ENCODE measurements around the gene FAM25G.
"Not testable (repeated sequence)": the region's sequence is repeated elsewhere in the genome, so short reads cannot be mapped to it uniquely, and the experiment has no call there.

The FAM25G gene

DNA sequence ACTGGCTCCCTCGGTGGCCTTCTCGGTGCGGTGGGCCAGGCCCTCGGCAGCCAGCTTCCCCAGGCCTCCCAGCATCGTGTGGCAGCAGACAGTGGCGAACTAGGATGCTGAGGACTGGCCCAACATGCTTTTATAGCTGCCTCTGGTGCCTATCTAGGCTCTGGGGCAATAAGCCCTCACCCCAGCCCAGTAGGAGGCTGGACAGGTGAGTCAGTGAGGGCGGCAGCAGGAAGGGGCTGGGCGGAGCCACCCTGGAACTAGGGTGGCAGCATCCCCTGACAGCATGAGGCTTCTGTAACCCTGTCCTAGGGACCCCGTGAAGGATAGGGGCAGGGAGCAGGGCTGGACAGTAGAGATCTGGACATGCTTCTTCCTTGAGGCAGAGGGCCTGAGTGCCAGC is at the start of gene FAM25G:
Gene FAM25G, minus strand, starts transcription at position 101 of the 400 bp plus-strand sequence. Its CDS starts 26 bp downstream, at position 75.
- not testable (repeated sequence) for DNase-seq

DNA sequence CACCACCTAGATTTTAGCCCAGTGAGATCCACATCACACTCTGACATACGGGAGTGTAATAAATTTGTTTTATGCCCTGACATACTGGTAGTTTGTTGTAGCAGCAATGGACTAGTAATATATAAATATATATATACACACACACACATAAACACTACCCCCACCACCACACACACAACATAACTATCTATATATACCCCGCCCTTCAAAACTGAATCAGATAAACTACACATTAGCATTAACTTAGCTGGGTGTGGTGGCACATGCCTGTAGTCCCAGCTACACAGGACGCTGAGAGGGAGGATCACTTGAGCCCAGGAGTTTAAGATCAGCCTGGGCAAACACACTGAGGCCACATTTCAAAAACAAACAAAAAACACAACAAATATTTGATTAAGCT is 44.9 kb upstream of the FAM25G start:
- DNase-seq: not testable (repeated sequence)

DNA sequence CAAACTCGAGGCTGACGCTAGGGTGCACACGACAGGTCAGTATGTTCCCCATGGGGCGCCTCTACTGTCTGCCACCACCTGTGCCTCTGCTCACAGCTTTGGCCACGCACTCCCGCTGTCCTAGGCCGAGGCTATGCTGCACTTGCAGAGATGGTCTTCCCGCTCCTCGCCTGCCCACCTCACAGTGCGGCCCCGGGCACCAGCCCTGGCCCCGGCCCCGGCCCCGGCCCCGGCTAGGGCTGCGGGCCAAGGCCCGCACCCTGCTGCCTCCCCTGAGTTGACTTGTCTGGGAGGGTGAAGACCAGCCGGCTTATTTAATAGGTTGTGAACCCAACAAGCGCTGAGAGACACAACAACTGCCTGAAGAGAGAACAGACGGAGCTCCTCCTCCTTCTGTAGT is 32.0 kb upstream of the FAM25G start, which contains the start of gene AGAP9:
Gene AGAP9, minus strand, starts transcription at position 164 of the 400 bp plus-strand sequence. Its CDS starts 112 bp downstream, at position 52.
- DNase-seq: not testable (repeated sequence)

DNA sequence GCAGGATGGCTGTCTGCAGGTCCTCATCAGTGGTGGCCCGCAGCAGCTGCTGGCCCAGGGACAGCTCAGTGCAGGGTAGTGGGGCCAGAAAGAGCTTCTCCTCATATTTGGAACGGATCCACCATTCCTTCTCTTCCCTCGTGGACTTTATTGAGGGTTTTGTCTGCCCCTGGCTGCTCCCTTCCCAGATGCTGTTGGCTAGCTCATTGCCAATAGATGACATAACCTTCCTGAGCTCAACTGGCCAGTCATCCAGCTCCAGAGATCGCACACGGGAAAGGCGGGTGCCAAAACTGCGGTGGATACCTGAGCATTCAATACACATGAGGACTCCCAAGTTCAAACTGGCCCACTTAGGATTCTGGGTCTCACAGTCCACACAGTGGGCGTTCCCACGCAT is 10.8 kb upstream of the FAM25G start:
- DNase-seq: not testable (repeated sequence)

DNA sequence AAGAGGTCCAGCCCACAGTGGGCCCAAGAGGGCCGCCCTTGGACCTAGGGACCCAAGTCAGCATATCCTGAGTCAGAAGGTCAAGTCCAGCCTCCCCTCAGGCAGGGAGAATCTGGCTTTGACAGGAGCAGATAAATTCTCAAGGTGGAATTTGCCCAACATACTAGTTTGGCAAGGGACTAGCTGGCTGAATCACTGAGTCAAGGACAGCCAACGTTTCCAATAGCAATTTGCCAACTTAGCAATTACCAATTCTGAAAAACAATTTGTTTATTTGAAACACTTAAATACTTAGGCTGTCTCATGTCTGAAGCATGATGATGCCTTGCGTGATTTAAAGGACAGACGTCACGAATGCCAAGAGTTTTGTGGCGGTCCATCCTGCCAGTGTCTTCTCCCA is 2.7 kb upstream of the FAM25G start:
- DNase-seq: not testable (repeated sequence)

DNA sequence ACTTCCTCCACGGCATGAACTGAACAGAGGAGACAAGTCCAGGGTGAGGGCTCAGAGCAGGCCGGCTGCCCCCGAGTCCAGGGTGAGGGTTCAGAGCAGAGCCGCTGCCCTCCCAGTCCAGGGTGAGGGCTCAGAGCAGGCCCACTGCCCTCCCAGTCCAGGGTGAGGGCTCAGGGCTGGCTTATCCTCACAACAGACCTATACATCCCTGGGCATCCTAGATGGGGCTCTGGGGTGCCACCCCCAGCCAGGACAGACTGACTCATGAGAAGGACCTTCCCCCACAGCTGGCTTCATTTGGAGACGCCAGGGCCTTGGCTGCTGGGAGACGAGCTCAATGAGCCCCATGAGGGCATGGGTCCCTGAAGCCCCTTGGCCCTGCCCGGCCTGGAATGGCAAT is 1.9 kb downstream of the FAM25G start:
- DNase-seq: not testable (repeated sequence)

DNA sequence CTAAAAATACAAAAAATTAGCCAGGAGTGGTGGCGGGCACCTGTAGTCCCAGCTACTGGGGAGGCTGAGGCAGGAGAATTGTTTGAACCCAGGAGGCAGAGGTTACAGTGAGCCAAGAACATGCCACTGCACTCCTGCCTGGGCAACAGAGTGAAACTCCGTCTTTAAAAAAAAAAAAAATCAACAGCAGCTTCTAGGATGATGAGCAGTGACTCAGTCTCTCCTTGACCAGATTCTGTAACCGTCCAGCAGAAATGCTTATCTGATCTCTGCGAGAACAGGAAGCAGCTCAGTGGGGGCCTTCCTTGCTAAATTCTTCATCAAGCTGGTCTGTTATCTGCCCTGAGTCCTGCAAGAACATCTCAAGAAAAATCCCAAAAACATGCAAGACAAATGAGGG is 5.6 kb downstream of the FAM25G start:
- DNase-seq: not testable (repeated sequence)

DNA sequence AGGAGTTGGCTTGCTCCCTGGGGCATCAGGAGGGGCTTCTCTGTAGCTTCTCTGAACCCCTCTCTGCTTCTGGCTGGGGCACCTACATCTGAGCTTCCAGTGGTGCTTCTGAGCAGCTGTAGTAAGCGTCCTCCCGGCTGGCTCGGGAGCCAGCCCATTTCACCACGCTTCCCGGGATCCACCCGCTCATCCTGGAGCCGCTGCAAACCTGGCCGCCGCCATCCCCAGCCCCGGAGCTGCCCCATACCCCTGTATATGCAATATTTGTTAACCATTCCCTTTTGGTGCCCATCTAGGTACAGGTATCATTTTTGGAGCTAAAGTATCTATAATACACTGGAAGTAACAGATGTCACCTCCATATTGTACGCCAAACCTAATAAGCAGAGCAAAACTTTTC is 6.7 kb downstream of the FAM25G start:
- not testable (repeated sequence) for DNase-seq

DNA sequence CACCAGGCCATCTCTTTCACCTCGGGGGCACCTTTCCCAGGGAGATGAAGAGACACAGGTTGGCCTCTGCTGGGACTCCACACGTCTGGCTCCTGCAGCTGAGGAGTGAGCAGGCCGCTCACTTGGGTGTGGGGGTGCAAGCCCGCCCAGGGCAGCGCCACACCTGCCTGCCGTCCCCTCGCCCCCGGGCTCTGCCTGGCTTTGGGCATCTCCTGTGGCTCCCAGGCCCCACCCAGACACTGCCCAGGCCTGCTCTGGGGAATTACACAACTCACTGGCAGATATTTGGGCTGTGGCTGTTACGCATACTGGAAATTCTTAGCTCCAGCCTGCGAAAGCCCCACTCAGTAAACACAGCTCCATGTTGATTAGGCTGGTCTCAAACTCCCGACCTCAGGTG is 7.6 kb downstream of the FAM25G start, which contains the start of gene ANXA8:
Gene ANXA8, minus strand, starts transcription at position 193 of the 400 bp plus-strand sequence. Its CDS starts 182 bp downstream, at position 11.
- not testable (repeated sequence) for DNase-seq

DNA sequence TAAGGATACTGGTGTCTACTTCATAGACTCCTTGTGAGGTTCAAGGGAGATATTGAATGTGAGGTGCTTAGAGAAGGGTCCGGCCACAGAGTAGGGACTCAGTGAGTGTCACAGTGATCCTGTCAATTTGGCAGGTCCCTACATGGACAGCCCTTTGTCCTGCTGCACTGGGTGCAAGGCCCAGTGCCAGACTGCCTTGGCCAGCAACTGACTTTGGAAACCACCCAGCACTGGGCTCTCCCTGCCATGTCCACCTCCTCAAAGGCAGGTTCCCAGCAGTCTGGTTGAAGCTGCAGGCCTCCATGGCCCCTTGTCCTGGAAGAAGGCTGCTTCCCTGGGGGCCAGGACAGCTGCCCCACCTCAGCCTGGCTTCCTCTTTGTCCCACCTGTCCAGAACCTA is 9.1 kb downstream of the FAM25G start:
- DNase-seq: not testable (repeated sequence)

DNA sequence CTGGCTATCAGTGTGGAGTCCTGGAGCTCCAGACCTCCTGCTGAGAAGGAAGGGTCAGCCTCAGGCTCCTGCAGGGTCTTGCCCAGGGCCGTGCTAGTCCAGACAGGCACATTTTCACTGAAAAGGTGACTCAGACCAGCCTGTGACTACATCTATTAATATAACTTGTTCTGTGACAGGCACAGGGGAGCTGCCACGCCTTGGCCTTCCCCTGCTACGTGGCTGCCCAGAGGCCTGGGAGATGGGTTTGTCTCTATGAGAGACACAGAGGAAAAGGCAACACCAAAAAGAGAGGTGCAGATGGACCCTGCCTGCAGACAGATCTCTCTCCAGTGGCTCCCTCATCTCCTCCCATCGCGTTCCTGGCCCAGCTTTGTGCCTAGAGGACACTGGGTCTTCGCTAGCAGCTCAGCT is 9.7 kb downstream of the FAM25G start:
- not testable (repeated sequence) for DNase-seq

DNA sequence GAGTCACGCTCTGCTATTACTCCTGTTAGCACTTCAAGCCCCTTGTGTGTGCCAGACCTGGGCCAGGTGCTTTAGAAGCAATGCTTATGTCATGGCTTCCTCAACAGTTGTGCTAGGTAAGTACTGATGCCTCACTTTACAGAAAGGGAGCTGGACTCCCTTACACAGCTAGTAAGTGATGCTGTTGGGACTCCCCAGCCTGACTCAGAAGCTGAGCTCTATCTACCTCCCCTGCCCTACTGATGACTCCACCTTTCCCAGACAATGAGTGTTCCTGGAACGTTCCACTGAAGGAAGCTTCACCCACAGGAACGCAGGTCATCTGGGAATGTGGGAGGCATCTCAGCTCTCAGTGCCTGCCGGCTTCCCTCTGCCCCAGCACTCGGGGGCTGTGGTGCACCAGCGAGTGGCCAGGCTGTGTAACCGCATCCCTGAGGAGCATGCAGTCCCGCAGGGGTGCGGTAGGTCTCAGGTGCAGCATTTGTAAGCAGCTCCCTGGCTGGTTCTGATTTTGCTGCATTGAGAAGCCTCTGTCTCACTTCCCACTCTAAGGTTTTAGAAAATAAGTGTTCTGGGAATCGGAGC is 10.2 kb downstream of the FAM25G start:
- not testable (repeated sequence) for DNase-seq

DNA sequence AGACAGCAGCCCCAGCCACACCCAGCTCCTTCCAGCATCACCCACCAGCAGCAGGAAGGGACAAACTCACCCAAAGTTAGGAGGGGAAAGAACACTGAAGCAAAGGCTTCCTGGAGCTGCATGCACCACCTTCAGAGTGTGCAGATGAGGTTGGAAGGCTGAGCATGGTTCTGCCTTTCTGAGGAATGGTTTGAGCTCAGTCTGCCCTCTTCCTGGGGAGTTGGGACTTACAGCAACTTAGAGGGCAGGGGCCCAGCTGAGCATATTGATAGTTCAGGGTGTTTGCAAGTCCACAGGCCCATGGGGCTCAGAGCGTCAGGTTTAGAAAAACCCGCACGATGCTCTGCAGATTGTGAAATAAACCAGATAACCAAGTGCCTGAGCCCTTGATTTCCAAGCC is 11.4 kb downstream of the FAM25G start:
- not testable (repeated sequence) for DNase-seq

DNA sequence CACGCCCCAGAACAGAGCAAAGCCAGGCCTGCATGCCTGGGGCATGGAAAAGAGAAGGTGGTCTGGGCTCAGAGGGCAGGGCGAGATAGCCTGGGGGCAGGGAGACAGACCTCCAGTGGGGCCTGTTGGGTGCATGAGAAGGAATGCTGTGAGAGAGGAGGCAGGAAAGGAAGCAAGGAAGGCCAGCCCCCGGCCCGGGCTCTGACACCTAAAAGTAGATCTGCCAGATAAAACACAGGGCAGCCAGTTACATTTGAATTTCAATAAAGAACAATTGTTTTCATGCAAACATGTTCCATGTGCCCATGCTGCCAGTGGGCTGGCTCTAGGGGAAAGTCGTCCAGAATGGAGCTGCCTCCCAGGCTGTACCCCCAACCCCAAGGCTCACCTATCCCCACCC is 13.4 kb downstream of the FAM25G start:
- not testable (repeated sequence) for DNase-seq

DNA sequence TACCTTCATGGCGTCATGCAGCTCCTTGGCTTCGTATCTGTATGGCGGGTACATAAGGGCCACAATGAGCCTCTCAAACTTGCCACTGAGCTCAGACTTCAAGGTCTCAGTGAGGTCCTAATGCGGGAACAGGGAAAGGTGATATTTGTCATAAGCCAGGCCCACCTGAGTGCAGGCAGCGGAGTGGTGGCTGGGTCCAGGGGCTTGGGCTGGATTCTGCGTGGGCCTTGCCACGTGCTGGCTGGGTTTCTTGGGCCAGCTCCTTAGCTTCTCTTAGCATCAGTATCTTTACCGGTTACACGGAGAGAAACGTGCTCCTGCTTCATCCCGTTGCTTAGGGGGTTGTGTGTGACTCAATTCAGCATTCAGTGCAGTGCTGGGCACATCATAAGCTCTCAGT is 14.4 kb downstream of the FAM25G start:
- not testable (repeated sequence) for DNase-seq

DNA sequence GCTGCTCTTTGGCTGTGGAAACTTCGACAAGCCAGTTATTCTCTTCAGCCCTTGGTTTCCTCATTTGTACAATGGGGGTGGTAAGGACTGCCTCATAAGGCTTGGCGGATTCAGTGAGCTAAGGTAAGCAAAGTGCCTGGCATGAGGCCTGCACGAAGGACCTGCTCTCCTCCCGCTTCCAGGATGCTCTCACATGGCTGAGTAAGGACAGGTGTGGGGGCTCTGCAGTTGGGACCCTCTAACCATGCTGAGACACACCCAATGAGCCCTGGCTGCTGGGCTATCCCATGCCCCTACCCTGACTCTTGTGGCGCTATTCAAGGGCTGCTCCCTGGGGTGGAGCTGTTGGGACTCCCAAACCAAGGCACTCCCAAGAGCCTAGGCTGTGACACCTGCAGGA is 16.4 kb downstream of the FAM25G start:
- not testable (repeated sequence) for DNase-seq

DNA sequence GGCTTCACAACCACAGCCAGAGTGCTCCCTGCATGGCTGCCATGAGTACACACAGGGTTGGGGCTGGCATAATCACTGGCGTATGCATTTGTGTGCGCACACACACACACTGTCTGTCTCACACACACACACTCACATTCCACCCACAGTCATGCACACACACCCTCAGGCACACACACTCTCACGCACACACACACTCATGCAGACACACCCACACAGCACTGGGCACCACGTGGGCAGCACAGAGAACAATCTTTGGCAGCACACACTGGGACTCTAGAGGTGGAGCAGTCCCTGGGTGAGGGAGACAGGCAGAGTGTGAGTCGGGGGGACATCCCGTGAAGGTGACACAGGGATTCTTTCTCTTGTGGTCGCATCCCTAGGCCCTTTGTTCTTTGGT is 18.0 kb downstream of the FAM25G start:
- not testable (repeated sequence) for DNase-seq

DNA sequence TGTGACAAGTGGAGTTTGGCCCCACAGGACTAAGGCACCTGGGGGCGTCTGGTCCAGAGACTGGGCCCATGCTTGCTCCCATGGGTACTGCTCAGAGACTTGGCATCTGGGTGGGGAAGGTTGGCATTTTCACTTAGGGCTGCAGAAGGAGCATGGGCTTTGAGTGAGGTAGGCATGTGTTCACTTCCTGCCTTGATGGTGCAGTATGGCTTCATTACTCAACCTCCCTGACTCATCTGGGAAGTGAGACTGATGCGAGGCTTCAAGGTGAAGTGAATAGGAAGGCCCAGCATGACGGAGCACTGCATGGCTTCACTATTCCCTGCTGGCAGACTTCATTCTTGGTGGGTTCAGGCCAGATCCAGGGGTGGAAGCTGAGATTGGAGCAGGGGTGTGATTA is 18.9 kb downstream of the FAM25G start:
- DNase-seq: not testable (repeated sequence)

DNA sequence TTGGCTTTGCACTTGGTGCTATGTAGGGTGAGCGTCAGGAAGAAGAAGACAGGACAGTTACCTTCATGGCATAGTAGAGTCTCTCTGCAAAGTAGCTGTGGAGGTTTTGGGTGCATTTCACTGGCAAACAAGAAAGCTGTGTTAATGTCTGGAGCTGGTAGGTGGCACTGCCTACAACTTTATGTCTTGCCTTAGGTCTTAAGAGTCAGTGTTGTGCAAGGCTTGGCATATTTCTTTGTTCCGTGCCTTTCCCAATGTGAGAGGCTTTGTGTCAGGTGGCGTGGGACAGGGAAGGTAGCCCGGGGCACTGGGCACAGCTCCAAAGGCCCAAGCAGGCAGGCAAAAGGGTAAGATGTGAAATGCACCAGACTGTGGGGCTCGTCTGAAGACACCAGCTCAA is 19.4 kb downstream of the FAM25G start:
- DNase-seq: not testable (repeated sequence)

DNA sequence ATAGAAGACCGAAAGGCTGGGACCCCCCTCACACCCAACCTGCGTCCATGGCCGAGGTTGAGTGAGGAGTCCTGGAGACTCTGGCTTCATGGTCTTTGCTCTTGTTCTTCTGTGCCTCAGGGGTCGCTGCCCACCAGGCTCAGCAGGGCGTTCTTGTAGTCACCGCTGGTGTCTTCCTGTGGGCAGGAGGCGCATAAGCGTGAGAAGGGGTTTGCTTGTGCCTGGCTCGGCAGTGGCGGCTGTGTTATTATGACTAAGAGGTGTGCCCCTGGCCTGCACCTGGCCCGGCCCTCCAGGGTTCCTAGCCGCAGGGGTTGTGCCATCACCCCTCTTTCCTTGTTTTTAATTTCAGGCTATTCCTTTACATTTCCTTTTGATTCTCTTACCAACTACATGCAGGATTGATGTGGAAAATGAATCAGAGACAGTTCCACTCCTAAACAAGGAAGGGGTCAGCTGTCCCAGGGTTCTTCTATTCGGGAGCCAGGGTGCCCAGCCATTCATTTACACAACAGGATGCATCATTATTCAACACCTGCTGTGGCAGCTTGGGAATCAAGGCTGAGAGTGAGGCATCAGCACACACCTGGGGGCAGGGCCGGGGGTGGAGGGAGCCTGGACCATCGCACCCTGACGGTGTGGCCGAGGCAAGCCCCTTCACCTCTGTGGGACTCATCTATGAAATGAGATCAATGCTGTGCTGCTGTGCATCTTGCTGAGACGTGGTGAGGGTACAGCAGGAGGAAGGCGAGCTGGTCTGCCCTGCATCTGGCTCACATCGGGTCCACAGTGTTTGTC is 22.6 kb downstream of the FAM25G start:
- DNase-seq: not testable (repeated sequence)

DNA sequence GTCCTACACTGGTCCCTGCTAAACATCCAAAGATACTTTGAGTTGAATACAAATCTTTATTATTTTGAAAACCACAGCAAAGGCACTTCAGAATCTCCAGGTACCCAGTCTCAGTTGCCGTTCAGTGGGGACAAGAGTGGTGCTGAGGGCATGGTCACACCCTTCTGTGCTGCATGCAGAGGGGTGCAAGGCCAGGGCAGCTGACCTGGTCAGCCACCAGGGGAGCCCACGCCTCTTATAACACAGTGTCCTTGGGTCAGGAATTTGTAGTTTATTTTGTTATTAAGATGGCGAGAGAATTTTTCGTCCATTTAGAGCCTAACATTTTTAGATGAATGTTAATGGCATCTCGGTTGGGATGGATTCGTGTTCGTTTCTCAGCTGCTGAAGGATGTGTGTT is 23.5 kb downstream of the FAM25G start:
- not testable (repeated sequence) for DNase-seq

DNA sequence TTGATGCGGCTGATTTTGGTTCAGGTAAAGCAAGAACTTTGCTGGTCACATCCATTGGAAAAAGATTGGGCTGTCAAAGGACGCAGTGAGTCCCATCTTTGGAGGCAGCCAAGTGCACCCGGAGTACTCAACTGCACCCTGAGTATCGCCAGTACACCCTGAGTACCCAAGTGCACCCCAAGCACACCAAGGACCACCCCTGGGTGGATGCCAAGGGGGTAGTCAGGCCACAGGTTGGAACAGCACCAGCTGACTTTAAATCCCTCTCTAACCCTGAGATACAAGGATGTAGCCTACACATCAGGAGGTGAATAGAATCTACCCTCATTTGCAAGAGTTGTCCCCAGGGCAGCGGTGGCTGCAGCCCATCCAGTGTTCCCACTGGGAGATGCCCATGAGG is 24.0 kb downstream of the FAM25G start:
- DNase-seq: not testable (repeated sequence)

DNA sequence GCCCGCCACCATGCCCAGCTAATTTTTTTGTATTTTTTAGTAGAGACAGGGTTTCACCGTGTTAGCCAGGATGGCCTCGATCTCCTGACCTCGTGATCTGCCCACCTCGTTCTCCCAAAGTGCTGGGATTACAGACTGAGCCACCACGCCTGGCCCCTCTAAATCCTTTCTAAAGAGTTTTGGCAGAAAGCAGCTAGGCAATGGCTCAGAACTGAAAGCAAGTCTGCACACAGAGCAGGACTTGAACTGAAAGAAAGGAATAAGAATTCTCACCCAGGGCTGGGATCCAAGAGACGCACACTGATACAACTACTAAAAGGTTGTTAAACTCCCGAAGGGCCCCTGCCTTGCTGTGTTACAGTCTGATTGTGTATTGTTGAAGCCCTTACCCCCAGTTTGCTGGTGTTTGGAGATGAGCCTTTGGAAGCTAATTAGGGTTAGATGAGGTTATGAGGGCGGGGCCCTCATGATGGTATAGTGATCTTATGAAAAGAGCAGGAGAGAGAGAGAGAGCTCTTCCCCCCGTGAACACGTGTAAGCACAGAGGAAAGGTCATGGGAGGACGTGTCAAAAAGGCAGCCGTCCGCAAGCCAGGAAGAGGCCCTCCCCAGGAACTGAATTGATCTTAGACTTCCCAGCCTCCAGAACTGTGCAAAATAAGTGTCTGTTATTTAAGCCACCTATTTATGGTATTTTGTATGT is 26.1 kb downstream of the FAM25G start:
- DNase-seq: not testable (repeated sequence)
